Prostate gland (tissue), 2 donors: ENCODE measurements around the gene IRF2BP1.

ENCODE experiments used
- POLR2A ChIP-seq: fragments of 450-650 bp; IDR thresholded peaks from one replicate; pipeline ENCODE4 v1.6.1; 2016; ENCODE audit warnings: antibody characterized with exemption, mild to moderate bottlenecking
- POLR2AphosphoS5 ChIP-seq: sonication (generic); formaldehyde crosslinking; IDR thresholded peaks from one replicate; pipeline ENCODE4 v1.6.1; 2017; ENCODE audit warnings: antibody characterized with exemption
- TF ChIP-seq, protein P1 (sequence below), 4 experiments: fragments of 200-600 bp in 2 of 4; fragments of 450-650 bp in 2 of 4; sonication (generic) in 2 of 4; IDR thresholded peaks; 1 replicate in 3 of 4; 2 replicates in 1 of 4; pipeline ENCODE4 v1.5.1; 2016 to 2019; ENCODE audit warnings: antibody characterized with exemption in 4 of 4, mild to moderate bottlenecking in 2 of 4, moderate library complexity in 2 of 4

- TF ChIP-seq POLR2A = no peak
- TF ChIP-seq, protein P1, sequence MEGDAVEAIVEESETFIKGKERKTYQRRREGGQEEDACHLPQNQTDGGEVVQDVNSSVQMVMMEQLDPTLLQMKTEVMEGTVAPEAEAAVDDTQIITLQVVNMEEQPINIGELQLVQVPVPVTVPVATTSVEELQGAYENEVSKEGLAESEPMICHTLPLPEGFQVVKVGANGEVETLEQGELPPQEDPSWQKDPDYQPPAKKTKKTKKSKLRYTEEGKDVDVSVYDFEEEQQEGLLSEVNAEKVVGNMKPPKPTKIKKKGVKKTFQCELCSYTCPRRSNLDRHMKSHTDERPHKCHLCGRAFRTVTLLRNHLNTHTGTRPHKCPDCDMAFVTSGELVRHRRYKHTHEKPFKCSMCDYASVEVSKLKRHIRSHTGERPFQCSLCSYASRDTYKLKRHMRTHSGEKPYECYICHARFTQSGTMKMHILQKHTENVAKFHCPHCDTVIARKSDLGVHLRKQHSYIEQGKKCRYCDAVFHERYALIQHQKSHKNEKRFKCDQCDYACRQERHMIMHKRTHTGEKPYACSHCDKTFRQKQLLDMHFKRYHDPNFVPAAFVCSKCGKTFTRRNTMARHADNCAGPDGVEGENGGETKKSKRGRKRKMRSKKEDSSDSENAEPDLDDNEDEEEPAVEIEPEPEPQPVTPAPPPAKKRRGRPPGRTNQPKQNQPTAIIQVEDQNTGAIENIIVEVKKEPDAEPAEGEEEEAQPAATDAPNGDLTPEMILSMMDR (IDR thresholded peaks at IDR 0.05) = no peak
- no peak for TF ChIP-seq POLR2AphosphoS5
Measured at GRCh38 chr19:45879055-45879454, 6.9 kb downstream of the IRF2BP1 start.
